Activated T-helper 9 cell treated with anti-CD3 and anti-CD28 coated beads, Interleukin-2, amount 50 U/mL, for 16 hours (primary cell): ENCODE measurements around the gene KRTAP4-12.
"Not testable (repeated sequence)": the region's sequence is repeated elsewhere in the genome, so short reads cannot be mapped to it uniquely, and the experiment has no call there.

Experiments
- DNase-seq: peaks from one replicate; pipeline ENCODE4 v3.0.0-alpha.2; 2020; ENCODE audit warnings: low read depth

The KRTAP4-12 gene

GRCh38 chr17:41123991-41124371 lies at the start of gene KRTAP4-12:
KRTAP4-12 (minus strand) TSS chr17:41124182; CDS start chr17:41124122, 60 bp downstream.
- not testable (repeated sequence) for DNase-seq

GRCh38 chr17:41171886-41172285 lies 47.9 kb upstream of the KRTAP4-12 start:
- no peak for DNase-seq

- no peak for DNase-seq
Observed at GRCh38 chr17:41168121-41168520, 44.1 kb upstream of the KRTAP4-12 start, which contains the start of gene KRTAP4-3. KRTAP4-3 (minus strand) TSS chr17:41168221; CDS start chr17:41168172, 49 bp downstream.

GRCh38 chr17:41167561-41167960 lies 43.6 kb upstream of the KRTAP4-12 start:
- DNase-seq = no peak

- DNase-seq = no peak
Observed at GRCh38 chr17:41163828-41164227, 39.8 kb upstream of the KRTAP4-12 start.

- no peak for DNase-seq
Observed at GRCh38 chr17:41160648-41161047, 36.7 kb upstream of the KRTAP4-12 start, which contains the start of gene KRTAP4-4. KRTAP4-4 (minus strand) TSS chr17:41160748; CDS start chr17:41160691, 57 bp downstream.

- not testable (repeated sequence) for DNase-seq
Observed at GRCh38 chr17:41160190-41160589, 36.2 kb upstream of the KRTAP4-12 start.

- DNase-seq = no peak
Observed at GRCh38 chr17:41153856-41154255, 29.9 kb upstream of the KRTAP4-12 start.

- no peak for DNase-seq
Observed at GRCh38 chr17:41151525-41151924, 27.5 kb upstream of the KRTAP4-12 start.

GRCh38 chr17:41150026-41150425 lies 26.0 kb upstream of the KRTAP4-12 start:
- no peak for DNase-seq

GRCh38 chr17:41149652-41149985 lies 25.6 kb upstream of the KRTAP4-12 start, which contains the start of gene KRTAP4-5:
KRTAP4-5 (minus strand) TSS chr17:41149825; CDS start chr17:41149767, 58 bp downstream.
- no peak for DNase-seq

GRCh38 chr17:41148971-41149651 lies 25.1 kb upstream of the KRTAP4-12 start:
- DNase-seq = not testable (repeated sequence)

GRCh38 chr17:41147531-41148204 lies 23.7 kb upstream of the KRTAP4-12 start:
- DNase-seq = no peak

- no peak for DNase-seq
Observed at GRCh38 chr17:41145261-41145660, 21.3 kb upstream of the KRTAP4-12 start.

GRCh38 chr17:41144846-41145245 lies 20.9 kb upstream of the KRTAP4-12 start:
- DNase-seq = no peak

GRCh38 chr17:41141361-41141760 lies 17.4 kb upstream of the KRTAP4-12 start:
- DNase-seq = no peak

GRCh38 chr17:41140360-41141131 lies 16.6 kb upstream of the KRTAP4-12 start, which contains the start of gene KRTAP4-6:
KRTAP4-6 (minus strand) TSS chr17:41140544; CDS start chr17:41140487, 57 bp downstream.
- no peak for DNase-seq

GRCh38 chr17:41139865-41140264 lies 15.9 kb upstream of the KRTAP4-12 start:
- DNase-seq = not testable (repeated sequence)

GRCh38 chr17:41133880-41134735 lies 10.1 kb upstream of the KRTAP4-12 start:
- no peak for DNase-seq

- DNase-seq = no peak
Observed at GRCh38 chr17:41131979-41132378, 8.0 kb upstream of the KRTAP4-12 start.

- DNase-seq = no peak
Observed at GRCh38 chr17:41127371-41127770, 3.4 kb upstream of the KRTAP4-12 start.
